Endothelial cell of hepatic sinusoid (primary cell): ENCODE data around the gene MAST2.

Source experiments
- in situ Hi-C: cut with HindIII; loops from 2 replicates; pipeline ENCODE4 v1.10.0; 2017; ENCODE audit warnings: low sequenced_read_pairs

MAST2 gene

DNA sequence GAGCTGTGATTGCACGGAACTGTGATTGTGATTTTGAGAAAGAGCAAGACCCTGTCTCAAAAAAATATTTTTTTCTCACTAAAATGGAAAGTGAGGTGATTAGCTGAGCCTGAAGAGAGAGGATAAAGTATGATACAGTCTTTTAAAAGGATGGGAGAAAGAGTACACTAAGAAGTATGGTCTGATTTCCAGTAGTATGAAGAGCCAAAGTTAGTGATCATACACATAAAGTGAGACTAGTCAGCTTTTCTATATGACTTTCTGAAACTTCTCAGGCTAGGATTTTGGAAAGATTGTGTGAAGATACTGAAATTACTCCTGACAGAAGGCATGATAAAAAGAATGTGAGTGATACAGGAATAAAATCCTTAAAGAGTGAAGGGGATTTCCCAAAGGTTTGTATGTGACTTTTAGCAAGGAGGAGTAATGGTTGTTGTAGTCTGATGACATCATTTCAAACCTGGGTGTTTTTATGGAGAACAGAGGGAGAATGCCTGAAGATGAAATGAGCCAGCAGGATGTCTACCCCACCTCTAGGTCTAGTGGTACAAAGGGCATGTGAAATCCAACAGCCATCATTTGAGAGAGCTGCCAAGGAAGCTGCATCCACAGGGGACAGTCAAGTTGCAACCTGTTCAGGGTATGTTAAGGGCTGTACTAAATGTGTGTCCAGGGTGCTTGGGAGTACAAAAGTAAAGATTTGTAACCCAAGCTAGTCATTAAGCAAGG lies 171.3 kb downstream of the MAST2 start:
- in situ Hi-C loops, result no loop called here

DNA sequence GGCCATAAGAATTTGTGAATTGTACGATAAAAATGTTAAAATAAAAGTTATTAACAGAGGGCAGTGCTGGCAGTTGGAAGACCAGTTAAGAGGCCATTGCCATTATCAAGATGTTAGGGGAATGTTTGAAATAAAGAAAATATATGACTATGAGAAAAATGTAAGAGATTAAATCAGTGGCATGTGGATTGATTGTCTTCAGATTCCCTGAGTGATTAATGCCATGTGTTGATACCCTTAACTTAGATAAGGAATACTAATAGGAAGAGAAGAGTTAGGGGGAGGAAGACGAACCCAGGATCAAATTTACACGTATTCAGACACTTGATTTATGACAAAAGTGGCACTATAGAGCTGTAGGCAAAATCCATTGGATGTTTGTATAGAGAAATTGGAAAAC lies 173.2 kb downstream of the MAST2 start:
- in situ Hi-C loops, result no loop called here

DNA sequence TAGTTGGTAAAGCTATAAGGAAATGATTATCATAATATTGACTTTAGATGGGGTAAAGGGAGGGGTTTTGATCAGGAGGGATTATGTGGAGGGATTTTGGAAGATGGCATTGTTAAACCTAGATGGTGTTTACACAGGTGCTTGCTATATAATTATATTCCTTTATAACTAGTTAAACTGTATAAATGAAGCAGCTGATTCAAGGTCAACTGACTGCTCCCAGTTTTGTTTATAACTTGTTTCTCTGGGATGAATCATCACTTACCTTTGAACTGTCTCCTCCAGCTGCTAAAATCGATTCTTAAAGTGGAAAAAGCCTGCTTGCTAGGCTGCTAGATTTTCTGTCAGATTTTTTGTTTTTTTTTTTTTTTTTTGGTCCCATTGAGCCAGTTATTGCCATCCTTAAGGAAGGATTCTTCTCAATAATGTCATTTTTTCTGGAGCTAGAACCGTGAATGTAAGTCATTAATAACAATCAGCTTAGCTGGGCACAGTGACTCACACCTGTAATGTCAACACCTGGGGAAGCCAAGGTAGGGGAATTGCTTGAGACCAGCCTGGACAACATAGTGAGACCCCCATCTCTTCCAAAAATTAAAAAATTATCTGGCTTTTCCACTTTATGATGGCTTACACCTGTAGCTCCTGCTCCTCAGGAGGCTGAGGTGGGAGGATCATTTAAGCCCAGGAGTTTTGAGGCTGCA lies 175.8 kb downstream of the MAST2 start:
- in situ Hi-C loops, result no loop called here

DNA sequence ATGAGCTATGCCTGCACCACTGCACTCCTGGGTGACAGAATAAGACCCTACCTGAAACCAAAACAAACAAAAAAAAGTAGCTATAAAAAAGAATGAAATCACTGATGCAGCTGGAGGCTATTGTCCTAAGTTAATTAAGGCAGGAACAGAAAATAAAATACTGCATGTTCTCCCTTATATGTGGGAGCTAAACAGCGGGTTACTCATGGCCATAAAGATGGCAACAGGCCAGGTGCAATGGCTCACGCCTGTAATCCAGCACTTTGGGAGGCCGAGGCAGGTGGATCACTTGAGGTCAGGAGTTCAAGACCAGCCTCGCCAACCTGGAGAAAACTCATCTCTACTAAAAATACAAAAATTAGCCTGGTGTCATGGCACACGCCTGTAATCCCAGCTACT lies 176.4 kb downstream of the MAST2 start:
- in situ Hi-C loops, result no loop called here

DNA sequence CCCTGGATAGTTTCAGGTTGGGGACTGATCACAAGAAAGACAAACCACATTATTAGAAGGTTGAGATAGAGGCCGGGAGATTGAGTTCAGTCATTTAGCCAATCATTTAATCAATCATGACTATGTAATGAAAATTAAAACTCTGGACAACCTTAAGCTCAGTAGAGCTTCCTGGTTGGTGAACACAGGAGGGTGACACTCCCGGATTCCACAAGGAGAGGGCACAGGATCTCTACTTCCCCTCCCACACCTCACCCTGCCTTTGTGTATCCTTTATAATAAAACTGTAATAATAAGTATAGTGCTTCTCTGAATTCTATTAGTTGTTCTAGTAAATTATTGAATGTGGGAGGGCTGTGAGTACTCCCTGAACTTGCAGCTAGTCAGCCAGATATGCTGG lies 178.9 kb downstream of the MAST2 start:
- in situ Hi-C loops, result no loop called here

DNA sequence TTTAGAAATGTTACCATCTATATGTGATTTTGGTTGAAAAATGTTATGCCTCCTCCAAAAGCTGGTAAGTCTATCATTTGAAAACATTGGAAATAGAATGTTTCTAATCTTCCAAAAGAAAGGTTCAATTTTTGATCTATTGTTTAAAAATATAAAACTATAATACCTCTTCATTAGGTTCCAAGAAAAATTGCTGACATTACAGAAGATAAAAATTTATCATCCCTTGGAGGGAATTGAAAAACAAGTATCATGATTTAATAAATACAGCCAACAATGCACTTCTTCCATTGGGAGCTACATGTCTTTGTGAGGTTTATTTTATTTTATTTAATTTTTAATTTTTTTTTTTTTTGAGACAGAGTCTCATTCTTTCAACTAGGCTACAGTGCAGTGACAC lies 180.6 kb downstream of the MAST2 start:
- in situ Hi-C loops, result no loop called here

DNA sequence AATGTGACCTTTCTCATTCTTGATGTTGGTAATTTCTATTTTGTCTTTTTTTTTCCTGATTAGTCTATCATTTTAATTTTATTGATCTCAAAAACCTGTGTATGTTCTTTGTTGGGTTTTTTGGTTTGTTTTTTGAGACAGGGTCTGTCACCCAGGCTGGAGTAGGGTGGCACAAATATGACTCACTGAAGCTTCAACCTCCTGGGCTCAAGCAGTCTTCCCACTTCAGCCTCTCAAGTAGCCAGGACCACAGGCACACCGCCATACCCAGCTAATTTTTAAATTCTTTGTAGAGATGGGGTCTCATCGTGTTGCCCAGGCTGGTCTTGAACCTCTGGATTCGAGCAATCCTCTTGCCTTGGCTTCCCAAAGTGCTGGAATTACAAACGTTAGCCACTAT lies 183.8 kb downstream of the MAST2 start:
- in situ Hi-C loops, result loop anchor here (5.0 kb wide), 1 partner anchor 35 kb away; no protein-coding TSS in a partner anchor

DNA sequence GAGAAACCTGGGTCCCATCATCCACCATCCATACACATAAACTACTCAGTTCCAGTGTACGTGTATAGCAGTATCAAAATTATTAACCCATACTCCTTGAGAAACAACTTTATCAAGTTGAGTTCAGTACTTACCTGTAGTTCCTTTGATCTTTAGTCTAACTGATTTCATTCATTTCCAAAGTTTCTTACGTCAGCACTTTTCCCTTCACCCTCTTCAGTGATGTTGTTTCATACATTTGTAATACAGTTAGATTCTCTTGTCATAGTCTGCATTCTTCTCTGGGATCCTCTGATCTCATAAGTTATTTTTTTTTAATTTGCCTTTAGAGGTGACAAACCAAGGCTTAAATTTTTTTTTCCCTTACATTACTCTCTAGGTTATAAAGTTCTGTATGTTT lies 185.8 kb downstream of the MAST2 start:
- in situ Hi-C loops, result loop anchor here (5.0 kb wide), 1 partner anchor 37 kb away; no protein-coding TSS in a partner anchor

DNA sequence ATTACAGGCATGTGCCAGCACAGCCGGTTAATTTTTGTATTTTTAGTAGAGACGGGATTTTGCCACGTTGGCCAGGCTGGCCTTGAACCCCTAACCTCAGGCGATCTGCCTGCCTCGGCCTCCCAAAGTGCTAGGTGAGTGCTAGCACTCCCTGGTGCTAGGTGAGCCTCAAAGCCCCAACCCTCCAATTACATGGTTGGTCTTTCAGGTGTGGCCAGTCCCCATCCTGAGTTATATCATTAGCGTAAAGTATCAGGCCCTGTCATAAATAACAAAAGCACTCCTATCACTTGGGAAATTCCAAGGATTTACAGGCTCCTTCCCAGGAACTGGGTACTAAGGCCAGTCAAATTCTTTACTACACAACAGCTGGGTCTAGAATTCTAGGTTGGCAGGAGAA lies 191.0 kb downstream of the MAST2 start:
- in situ Hi-C loops, result loop anchor here (10.0 kb wide), 2 partner anchors 60 to 120 kb away; no protein-coding TSS in a partner anchor

DNA sequence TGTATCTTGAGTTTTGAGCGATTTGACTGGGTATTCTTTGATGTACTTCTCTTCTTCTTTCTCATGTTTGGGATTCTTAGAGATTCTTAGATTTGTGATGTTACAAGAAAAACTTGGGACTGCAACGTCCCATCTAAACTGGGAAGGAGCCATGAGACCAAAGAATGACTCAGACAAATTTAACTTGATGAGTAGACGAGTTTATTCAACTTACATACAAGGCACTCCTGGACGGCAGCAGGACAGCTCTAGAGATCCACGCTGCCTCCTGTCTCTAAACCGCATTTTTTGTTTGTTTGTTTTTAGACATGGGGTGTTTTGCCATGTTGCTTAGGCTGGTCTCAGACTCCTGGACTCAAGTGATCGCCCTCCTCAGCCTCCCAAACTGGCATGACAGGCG lies 191.9 kb downstream of the MAST2 start:
- in situ Hi-C loops, result loop anchor here (10.0 kb wide), 2 partner anchors 60 to 120 kb away; no protein-coding TSS in a partner anchor

DNA sequence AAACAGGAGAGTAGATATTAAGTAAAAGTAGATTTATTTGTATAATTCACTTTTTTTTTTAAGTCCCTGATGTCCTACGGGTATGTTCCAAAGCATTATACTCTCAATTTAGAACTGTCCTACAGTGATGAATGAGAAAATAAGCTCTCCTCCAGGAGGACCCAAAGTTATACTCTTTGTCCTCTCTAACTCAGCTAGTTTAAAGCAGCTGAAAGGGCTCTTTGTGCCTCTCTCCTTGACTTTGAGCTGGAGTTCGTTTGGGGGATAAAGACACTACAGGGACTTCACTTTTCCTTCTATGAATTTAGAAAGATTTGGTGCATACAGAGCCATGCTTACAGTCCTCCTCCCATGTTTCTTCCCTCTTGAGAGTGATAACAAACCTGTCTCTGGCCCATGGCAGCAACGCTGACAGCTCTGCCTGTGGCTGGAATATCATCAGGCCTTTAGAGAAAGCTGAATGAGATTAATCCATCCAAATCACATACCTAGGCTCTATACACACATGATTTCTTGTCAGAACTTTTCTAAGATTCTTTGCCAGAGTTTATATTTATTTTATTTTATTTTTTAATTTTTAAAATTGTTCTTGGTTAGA lies 194.7 kb downstream of the MAST2 start:
- in situ Hi-C loops, result loop anchor here (10.0 kb wide), 2 partner anchors 63 to 123 kb away; no protein-coding TSS in a partner anchor

DNA sequence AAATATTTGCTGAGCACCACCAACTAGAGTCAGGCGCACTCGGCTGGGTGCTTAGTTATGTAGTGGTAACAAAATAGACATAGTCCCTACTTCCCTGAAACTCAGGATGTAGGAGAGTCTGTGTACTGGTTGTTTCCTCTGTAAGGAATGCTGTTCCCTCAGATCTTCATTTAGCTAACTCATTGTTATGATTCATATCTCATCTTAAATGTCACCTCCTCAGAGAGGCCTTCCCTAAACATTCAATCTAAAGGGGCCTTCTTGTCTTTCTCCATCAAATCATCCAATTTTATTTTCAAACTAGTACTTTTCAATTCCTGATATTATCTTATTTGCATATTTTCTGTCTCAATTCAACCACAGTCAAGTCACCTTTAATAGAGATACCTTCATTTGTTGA lies 196.1 kb downstream of the MAST2 start:
- in situ Hi-C loops, result loop anchor here (10.0 kb wide), 2 partner anchors 65 to 125 kb away; no protein-coding TSS in a partner anchor

DNA sequence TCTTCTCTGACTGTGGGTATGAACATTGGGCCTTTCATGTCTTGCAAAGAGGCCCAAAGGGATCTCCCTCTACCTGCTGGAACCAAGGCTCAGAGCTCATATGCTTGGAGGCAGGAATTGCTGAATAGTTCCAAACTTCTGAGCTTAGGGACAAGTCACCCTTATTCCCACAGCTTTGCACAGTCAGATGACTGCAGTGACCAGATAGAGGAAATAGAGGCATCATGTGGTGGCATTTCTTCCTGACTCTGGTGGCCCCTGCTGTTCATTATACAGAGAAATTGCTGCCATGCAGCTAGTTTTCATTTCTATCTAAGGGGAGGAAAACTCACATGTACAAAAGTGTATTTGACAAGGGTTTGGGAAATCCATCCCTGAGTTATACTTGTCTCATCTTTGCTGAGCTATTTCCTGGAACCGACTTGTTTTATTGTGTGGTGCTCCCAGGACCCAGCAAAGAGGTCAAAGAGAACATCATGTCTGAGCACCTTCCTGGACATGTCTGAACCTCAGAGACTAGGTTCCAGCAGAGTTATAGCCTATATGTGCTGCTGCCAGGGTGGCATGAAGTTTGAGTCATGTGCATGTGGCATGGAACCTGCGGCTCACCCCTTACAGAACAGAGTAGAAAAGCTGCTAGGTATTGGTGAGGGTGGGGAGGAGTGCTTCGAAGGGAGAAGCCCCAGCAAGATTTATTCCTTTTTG lies 197.8 kb downstream of the MAST2 start:
- in situ Hi-C loops, result no loop called here

DNA sequence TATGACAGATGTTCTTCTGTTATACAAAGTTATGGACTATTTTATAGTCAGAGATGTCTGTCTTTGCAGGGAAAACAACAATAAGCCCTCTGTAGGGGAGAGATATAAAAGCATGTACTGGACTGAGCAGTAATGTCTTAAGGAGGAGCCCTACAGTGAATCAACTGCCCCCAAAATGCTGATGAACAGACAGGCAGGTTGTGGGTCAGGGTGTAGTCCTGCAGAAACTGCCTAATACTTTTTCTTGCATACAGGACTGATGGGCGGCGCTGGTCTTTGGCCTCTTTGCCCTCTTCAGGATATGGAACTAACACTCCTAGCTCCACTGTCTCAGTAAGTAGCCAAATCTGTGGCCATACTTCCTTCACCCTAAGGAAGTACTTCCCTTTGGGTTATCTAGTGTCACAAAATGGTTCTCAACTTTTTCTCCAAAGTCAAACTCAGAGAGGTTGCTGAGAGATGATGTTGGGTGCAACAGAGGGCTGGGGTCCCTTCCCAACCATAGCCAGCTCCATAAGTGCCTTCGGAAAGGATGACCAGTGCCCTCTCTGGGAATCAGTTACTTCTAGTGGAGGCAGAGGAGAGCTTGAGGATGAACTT lies 199.2 kb downstream of the MAST2 start:
- in situ Hi-C loops, result no loop called here

DNA sequence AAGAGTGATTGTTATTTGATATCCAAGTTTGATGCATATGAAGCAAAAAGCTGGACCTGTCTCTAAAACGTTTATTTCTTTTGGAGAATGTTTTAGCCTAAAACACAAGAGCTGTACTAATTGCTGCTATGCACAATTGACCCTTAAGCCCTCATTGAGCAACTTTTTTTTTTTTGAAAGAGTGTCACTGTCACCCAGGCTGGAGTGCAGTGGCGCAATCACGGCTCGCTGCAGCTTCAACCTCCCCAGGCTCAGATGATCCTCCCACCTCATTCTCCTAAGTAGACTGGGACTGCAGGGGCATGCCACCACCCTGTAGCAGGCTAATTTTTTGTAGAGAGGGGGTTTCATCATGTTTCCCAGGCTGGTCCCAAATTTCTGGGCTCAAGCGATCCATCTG lies 199.9 kb downstream of the MAST2 start:
- in situ Hi-C loops, result no loop called here

DNA sequence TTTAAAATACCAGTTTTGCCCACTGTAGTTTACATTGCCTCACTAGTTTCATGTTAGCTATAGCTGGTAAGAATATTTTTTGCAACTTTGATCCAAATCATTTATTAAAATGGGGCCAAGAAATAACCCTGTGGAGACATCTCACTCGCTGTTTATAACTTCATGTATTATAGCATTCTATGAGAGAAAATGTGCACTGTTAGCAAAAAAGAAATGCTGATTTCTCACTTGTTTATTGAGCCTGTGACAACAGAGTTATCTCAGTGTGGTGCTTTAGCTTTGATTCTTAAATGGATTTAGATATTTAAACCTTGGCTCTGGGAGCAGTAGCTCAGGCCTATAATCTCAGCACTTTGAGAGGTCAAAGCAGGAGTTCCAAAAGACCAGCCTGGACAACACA lies 201.1 kb downstream of the MAST2 start:
- in situ Hi-C loops, result no loop called here

DNA sequence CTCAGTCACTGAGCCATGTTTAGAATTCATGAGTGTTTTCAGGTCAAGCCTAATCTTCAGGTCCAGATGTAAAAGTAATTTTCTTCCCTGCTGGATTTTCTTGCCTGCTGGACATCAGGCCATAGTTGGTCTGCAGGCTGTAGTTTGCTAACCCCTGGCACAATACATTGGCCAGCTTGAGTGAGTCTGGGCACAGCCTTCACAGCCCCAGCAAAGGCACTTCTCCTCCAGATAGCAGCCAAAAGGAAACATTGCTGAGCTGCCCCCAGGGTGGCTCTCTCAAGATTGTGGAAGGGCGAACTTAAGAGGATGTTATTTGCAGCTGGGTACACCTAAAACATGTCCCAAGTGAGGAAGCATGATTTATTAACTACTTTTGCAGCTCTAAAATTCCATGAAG lies 202.2 kb downstream of the MAST2 start:
- in situ Hi-C loops, result no loop called here

DNA sequence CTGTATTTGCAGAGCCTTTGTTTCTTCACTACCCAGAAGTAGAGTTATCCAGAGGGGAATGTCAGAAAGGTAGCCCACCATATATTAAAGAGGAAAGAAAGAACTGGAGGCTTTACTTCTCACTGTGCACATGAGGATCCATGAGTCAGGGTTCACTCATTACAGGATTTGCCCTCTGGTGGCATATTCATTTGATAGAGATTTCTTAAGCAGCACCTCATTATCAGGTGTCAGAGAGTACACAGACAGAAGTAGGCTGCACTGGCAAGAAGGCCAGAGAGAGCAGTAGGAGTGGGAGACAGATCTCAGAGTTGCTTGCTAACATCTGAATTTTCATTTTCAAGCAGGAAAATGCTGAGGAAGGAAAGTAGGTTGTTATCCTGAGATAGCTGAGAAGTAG lies 205.2 kb downstream of the MAST2 start:
- in situ Hi-C loops, result no loop called here

DNA sequence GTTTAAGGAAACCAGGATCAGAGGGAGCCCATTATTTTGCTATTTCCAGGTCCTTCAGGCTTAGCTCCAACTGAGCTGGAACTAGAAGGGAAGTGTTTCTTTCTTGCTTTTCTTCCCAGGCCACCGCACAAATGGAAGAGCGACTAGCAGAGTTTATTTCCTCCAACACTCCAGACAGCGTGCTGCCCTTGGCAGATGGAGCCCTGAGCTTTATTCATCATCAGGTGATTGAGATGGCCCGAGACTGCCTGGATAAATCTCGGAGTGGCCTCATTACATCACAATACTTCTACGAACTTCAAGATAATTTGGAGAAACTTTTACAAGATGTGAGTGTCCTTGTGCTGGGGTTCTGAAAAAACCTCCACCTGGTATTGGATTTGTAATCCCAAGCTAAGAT lies 207.2 kb downstream of the MAST2 start:
- in situ Hi-C loops, result no loop called here

DNA sequence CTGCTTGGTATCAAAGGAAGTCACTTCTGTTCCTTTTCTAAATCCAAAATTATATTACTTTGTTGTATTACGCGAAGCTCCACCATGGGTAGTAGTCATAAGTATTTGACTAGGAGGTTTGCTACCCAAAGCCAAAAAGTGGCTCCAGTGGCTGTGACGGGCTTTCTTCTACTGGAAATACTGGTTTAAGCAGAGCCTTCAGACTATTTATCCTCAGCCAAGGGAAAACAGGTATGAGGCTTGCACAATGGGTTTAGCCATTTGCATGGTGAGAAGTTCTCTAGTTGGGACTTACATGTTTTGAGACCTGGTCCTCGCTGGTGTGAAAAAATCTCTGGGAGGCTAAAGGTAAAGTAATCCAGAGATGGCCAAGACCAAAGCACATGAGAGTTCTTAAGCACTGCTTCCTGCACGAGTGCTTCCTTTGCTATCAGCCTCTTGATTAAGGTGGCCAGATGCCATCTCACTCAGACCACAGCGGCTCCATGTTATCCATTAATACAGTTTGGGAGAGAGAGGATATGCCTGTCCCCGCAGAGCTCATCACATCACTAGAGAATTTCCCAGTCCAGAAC lies 207.8 kb downstream of the MAST2 start:
- in situ Hi-C loops, result no loop called here
